ENCODE measurements around the gene NUTM2B.
"Not testable (repeated sequence)": the region's sequence is repeated elsewhere in the genome, so short reads cannot be mapped to it uniquely, and the experiment has no call there.

NUTM2B gene

GRCh38 chr10:79744844-79745243 is 41.8 kb downstream of the NUTM2B start:
- DNase-seq = not testable (repeated sequence)

- DNase-seq = not testable (repeated sequence)
Measured at GRCh38 chr10:79748510-79748909, 45.5 kb downstream of the NUTM2B start.

GRCh38 chr10:79753601-79754000 is 50.6 kb downstream of the NUTM2B start:
- not testable (repeated sequence) for DNase-seq

- peak; percentile 5 for DNase-seq
Measured at GRCh38 chr10:79758297-79758993, 55.4 kb downstream of the NUTM2B start.

Measured in CD4-positive, alpha-beta T cell treated with Interleukin-17A for 4 hours (primary cell).